OCI-M1 (cell line): ENCODE measurements around the gene HOXB7.

Experiments
- DNase-seq: peaks from one replicate; lab custom pipeline; 2025; lab: John Stamatoyannopoulos, UW

Gene HOXB7

GRCh38 chr17:48623583-48623982, 12.8 kb upstream of the HOXB7 start:
- peak; percentile 70 for DNase-seq

DNA sequence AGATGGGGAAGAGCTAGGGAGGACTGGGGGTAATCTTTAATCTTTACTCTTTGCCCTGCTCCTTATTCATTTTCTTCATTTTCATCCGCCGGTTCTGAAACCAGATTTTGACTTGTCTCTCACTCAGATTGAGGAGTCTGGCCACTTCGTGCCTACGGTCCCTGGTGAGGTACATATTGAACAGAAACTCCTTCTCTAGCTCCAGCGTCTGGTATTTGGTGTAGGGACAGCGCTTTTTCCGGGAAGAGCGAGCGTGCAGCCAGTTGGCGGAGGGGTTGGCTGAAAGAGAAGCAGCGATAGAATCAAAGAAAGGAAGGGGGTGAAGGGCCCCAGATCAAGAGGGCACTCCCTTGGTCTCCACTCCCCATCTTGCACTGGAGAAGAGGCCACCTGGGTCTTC, 12.0 kb upstream of the HOXB7 start:
- DNase-seq, result no peak

GRCh38 chr17:48621410-48622392, 10.9 kb upstream of the HOXB7 start:
- no peak for DNase-seq

GRCh38 chr17:48620461-48621139, 9.8 kb upstream of the HOXB7 start:
- no peak for DNase-seq

DNA sequence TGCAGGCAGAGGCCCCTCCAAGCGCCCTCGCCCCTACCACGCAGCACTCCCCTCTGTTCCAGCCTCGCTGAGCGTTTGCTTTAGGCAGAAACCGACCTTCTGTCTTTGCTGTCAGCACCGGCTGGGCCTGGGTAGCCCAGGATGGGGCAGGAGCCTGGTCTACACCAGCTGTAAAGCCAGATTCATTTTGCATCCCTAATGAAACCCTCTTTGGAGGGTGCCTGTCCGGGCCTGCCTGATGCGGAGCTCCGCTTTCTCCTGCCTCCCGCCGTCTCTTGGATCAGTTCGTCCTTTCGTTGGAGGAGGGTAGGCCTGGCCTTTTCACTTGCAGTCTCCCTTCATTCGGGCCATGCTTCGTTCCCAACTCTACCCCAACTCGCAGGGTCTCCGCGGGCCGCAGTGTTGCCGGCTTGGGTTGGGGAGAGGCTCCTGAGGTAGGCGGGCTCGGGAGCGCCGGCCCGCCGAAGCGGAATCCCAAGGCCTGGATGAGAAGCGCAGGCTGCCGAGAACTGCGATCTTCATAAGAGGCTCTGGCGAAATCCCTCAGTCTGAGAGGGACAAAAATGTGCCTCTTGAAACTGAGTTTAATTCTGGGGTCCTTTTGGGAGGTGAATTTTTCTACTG, 9.1 kb upstream of the HOXB7 start:
- DNase-seq, result no peak

- peak; percentile 93 for DNase-seq
These were observed 7.6 kb upstream of the HOXB7 start for GRCh38 chr17:48618256-48618896.

DNA sequence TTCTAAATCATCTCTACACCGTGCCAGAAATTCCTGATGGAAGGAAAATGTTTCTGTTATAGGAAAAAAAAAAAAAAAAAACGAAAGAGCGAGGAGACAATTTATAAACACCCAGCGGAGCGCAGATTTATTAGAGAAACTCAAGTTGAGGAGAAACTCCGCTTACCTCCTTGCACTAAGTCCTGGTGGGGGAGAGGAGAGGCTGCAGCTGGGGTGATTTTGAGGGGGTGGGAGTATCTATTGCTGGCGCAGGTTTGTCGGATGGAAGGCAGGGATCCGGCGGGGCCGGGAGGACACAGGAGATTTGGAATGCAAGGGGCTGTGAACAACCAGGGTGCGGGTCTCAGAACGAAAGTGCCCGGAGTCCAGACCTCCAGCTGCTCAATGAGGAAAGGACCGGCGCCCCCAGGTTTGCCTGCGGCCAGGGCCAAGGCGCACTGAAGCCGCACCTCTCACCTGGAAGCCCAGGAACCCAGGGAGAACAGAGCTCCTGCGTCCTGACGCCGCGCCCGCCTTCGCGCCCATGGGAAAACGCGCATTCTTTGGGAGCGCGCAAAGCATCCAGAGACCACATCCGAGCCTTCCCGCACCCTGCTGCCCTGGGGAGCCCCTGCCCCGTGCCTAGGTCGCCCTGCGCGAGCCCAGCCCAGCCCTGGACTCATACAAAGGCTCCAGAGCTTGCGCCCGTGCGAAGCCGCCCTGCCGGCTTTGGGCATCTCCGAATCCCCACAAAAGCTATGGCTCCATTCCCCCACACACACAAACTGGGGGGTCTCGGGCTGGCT, 6.8 kb upstream of the HOXB7 start:
- no peak for DNase-seq

DNA sequence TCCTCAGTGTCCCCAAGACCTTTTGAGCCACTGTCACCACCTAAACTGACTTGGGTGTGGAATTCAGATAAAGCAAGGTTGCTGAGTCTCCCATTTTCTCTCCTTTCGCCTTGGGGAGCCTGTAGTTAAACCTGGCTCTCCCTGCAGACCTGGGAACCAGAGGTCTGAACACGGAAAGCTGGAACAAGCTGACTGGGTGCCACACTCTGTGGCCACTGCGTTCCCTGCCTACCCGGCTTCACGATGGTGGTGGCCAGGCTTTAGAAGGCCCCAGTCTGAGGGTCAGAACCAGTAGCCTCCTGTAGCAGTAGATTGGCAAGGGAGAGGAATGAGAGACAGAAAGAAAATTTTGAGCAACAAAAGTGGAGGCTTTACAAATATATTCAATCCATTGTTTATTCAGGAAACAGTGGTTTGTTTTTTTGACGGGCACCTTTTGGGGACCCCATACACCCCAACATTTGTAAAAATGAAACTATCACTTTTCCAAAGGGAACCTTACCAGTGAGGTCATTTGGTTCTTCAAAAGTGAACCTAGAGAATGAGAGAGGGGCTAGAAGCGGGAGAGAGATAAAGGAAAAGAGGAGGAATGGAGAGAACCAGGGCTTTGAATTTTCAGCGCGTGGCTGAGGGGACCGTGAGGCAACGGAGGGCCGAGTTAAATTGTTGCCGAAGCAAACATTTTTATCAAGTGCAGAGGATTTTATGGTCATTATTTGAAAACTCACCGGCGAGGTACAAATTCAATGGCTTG, 6.1 kb upstream of the HOXB7 start:
- no peak for DNase-seq

GRCh38 chr17:48615963-48616716, 5.3 kb upstream of the HOXB7 start:
- no peak for DNase-seq

DNA sequence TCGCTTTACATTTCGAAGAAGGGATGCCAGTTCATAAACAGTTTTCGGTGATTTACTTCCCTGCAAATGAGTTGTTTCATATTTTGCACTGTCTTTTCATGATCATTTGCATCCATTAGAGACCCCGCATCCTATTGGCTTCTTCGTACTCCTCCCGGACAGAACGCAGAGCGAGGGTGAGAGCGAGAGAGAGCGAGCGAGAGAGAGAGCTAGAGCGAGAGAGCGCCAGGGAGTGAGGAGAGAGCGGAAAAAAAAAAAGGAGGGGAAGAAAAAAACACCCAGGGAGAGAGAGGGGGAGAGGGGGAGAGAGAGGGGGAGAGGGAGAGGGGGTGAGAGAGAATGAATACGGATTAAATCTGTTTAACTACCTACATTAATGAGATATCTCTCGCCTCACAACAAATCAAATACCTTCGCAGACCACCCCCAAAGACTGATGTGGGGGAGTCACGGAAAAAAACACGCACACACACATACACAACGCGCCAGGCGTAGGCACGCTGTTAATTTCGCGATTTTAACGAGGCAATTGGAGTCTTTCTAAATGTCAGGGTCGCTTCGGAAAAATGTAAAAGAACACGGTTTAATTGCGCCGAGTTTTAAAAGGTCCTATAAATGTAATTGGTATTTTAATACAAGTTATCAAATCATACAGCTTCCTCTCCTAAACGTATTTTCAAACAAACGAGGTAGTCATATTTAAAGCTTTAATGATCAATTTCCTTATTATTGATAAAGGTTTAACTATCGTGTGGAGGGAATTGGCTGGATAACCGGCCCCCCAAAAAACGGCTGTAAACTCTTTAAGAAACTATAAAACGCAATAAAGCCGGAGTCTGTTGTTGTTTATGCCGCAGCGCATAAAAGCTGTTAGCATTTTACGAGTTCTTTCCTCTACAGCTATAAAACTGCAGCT, 4.5 kb upstream of the HOXB7 start, which contains the start of gene HOXB8:
HOXB8 (minus strand) TSS at position 246 of the 916 bp plus-strand sequence. CDS start 588 bp downstream, outside the sequence.
- no peak for DNase-seq

DNA sequence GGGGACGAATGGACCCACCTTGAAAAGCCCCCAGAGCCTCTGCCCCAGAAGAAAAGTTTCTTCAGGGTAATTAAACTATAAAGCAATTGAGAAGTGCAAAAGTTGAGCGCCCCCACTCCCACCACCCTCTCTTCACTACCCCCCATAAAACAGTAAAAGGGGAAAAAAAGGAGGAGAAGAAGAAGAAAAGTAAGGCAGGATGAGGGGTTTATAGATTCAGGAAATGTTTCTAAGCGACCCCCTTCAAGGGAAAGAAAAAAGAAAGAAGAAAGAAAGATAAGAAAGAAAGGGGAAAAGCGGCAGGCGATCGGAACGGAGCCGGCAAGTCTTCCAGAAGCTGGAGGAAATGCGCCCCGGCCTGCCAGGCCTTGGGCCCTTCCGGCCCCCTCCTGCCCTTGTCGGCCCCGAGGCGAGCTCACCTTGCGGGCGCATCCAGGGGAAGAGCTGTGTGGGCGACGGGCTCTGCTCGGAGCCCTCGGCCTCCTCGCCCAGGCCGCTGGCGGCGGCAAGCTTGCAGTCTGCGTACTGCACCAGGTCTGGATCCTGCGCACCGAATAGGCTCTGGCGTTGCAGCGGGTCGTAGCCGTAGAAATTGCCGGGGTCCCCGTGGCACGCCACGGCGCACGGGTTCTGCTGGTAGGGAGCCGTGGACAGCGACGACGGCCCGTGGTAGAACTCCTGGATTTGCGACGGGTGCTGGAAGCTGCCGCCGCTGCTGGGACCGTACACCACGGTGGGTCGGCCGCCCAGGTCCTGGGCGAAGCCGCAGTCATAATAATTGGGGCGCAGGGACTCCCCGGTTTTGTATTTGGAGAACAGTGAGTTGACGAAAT, 3.3 kb upstream of the HOXB7 start:
- DNase-seq, result no peak

DNA sequence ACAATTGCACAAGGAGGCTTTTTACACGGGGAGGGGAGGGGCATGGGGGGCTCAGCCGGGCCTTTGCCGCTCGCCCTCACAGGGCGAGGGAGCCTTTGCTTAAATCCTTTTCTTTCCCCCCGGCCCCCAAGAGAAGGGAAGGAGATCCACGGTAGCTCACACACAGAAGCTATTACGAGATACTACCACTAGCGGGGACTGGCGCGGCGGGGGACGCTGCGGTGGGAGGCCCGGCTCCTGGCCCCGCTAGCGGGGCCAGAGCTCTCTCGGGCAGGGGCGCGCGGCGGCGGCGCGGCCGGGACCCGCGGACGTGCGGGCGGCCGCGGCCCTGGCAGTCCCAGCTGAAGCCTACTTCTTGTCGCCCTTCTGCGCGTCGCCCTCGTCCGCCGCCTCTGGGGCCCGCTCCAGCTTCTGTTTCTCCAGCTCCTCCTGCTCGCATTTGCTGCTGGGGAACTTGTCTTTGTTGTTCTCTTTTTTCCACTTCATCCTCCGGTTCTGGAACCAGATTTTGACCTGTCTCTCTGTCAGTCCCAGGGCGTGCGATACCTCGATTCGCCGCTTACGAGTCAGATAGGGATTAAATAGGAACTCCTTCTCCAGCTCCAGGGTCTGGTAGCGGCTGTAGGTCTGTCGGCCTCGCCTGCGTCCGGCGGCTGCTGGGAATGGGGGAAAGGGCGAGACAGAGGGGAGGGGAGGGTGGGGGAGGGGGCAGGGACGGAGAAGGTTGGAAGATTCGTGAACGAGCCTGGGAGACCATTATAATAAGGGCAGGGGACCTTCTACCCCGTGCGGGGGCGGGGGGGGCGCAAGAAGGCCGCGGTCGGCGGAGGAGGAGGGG, 2.3 kb upstream of the HOXB7 start:
- peak; percentile 80 for DNase-seq

GRCh38 chr17:48612456-48612853, 1.6 kb upstream of the HOXB7 start:
- DNase-seq, result peak; percentile 80

GRCh38 chr17:48611681-48612455, 1.1 kb upstream of the HOXB7 start:
- DNase-seq, result no peak

DNA sequence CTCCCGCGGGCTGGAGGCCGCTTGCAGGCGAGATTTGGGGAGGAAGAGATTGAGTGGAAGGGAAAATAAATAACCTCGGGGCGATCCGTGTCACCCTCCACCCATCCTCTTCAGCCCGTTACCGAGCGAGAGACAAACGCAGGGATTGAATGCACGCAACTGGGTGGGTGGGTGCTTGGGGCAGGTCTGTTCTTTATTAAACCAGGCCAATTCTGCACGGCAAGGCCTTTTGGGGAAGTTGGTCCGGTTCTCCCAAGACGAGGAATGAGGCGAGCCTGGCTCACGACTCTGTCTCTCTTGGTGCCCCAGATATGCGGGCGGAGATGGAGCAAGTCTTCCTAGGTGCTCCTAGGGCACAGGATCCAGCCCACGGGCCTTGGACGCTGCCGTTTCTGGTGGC, 396 bp upstream of the HOXB7 start:
- DNase-seq, result peak; percentile 68

DNA sequence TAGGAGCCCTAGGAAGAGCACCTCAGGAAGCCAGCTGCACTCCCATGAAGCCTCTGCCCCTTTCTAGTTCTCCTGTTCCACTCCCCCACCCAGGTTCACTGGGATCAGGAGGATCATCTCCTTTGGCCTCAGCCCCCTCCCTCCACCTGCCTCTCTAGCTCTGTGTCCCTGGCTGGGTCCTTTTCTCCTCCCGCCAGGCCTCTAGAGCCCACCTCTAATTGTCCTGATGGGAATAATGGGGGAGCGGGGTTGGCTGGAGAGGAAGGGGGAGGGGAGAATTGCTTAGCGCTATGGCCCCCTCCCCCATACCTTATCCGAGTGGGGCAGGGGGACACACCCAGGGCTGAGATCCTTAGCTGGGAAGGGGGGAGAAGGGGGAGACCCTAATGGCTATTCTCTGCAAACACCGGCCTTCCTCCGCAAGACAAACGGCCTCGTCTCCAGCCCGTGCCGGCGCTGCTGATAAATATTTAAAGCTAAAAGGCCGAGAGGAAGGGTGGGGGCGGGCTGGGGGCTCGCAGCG, 997 bp downstream of the HOXB7 start:
- DNase-seq, result no peak
